ENCODE results near the gene P2RX3.
"Not testable (repeated sequence)": the region's sequence is repeated elsewhere in the genome, so short reads cannot be mapped to it uniquely, and the experiment has no call there.

Gene P2RX3

DNA sequence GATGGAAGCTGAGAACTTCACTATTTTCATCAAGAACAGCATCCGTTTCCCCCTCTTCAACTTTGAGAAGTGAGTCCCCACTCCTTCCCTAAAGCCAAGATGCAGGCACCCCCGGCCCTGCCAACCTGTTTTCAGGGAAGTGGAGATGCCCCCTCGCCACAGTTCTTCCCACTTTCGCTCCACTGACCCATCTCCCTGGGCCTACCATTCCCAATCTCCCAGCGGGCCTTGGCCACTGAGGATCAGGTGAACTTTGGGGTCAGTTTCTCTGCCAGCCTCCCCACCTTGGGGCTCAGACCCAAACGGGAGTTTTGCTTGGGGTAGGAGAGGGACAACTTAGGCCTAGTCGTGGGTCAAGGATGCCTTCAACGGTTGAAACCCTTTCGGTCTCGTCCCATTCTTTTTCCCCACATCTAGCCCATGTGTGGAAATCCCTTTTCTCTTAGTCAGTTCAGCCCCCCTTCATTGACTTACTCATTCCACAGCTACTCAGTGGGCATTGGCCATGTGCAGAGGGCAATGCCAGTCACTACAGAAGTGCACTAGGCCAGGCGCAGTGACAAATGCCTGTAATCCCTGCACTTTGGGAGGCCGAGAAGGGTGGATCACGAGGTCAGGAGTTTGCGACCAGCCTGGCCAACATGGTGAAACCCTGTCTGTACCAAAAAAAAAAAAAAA lies 10.6 kb downstream of the P2RX3 start:
- DNase-seq: no peak

DNA sequence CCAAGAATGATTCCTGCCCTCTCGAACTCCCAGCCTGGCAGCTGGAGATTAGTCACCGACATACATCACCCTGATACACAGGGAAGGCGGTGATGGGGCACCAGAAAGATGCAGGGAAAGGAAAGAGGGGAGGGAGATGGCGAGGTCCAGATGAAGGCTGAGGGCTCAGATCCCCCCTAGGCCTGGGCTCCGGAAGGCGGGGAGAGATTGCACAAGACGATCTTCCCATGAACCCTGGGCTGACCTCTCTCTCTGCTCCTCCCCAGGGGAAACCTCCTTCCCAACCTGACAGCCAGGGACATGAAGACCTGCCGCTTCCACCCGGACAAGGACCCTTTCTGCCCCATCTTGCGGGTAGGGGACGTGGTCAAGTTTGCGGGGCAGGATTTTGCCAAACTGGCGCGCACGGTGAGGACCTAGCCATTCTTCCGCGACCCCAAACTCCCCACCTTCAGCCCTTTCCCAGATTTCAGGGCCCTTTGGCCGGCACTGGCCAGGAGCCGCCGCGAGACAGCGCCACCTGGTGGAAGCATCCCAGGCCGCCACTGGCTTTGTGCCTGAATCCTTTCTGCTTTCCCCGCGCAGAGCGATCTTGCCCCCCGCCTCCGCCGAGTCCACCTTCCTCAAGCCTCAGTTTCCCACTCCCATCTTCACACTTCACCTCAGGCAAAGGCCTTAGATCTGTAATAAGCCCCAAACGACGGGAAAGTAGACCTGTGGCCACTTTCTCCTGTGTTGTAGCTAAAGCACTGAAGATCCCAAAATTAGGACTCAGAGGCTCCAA lies 11.5 kb downstream of the P2RX3 start:
- DNase-seq: peak in 41 of 56 donors; percentile 5 to 81 (median 28)

DNA sequence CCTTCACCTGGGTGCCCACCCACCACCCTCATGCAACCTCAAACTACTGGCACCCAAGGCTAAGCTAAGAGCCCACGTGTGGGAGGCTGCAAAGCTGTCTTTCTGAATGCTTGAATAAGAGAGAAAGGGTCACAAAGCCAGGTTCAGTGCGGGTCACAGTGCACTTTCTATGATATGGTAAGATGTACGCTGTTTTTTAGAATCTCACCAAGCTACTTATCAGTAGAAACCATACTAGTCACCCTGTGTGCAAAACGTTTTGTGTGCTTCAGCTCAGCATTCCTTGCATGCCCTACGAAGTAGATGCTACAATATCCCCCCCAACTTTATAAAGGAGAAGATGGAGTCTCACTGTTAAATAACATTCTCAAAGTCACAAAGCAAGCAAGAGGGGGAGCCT lies 14.9 kb downstream of the P2RX3 start:
- DNase-seq: no peak

DNA sequence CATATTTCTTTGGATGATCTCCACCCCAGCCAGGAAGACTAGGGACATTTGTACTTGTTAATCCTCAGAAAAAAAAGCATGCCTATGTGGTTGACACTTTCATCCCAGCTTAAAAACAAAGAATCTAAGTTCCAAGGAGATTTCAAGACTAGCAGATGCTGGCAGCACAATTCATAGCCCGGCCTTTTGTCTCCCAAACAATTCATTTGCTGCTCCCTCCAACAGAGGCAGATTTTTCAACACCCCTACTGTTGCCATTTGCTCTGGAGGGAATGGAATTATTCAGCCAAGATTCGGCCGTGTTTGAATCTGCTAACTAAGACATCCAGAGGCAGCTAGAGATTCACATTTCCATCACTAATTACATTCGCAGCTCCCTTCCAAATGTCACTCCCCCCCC lies 15.3 kb downstream of the P2RX3 start:
- DNase-seq: peak in 1 of 56 donors; percentile 19

DNA sequence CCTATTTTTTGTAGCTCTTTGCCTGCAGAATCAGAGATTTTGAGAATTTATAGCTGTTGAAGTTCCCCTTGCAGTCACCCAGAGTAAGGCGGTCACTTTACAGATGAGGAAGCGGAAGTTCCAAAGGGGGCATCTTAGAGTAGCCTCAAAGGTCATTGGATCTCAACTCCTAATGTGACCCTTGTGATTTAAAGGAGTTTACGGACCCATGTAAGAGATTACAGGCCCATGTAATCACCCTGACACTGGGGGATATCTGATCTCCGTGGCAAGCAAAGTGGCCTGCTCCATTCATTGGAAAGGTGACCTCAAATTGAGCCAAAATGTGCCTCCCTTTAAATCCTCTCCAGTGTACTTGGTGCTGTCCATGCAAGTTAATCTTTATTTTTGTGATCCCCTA lies 15.7 kb downstream of the P2RX3 start:
- DNase-seq: no peak

DNA sequence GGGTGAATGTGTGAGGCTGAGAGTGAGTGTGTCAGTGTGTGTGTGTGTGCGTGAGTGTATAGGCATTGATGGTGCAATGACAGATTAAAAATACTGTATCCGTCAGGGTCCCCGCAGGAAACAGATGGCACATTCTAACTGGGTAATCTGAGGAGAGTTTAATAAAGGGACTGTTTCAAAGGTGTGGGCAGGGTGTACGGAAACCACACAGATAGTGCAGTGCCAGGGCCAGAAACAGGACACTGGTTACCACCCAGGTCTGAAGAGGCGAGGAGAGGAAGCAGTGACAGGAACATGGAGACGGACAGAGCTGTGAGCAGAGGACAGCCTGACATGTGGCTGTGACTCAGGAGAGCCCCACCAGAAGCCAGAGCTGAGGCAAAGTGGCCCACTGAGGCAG lies 16.5 kb downstream of the P2RX3 start:
- DNase-seq: peak in 1 of 56 donors; percentile 2

DNA sequence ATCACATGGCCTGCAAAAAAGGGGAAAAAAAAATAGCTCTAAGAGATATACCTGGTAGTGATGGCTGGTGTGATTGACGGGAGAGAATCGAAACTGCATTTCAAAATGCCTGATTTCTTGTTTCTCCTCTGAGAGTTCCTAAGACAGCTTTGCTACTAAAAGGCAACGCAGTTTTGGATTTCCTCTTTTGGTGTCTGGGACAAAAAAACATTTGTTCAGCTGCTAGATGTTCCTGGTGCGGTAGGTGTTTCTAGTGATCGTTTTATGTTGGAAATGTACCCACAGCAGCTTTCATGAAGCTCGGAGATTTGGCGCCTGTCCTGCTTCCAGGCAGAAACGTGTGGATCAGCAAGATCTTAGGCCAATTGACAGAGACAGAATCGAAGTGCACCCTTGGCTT lies 18.1 kb downstream of the P2RX3 start:
- DNase-seq: no peak

DNA sequence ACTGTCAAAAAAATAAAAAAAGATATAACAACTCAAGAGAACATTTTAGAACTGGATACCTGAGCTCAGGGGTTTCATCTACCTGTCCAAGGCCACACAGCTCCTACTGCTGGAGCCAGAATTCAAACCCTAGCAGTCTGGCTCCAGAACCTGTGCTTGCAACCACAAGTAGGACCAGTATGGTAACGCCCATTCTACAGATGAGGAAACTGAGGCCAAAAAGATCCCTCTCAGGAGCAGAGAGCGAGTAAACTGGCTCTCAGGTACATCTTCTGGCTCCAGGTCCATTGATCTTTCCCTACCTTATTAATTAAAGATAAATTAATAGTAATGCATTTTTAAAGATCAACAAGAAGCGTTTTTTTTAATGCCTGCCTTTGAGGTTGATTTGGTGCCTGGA lies 19.2 kb downstream of the P2RX3 start:
- DNase-seq: no peak

DNA sequence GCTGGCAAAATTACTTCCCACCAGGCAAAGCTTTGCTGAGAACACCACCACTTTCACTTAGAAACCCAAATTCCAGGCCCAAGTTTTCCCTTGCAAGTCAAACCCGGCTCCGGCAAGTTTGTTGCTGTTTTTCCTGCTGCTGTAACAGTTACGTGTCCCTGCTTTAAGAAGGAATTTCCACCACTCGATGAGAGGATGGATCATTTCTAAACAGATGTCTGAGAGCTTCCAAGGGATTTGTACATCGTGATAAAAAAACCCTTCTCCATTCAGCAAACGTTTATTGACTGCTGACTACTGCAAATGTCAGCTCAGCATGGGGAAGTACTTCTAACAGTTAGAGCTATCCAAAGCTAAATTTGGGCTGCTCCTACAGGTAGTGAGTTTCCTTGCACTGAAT lies 19.7 kb downstream of the P2RX3 start:
- DNase-seq: no peak

DNA sequence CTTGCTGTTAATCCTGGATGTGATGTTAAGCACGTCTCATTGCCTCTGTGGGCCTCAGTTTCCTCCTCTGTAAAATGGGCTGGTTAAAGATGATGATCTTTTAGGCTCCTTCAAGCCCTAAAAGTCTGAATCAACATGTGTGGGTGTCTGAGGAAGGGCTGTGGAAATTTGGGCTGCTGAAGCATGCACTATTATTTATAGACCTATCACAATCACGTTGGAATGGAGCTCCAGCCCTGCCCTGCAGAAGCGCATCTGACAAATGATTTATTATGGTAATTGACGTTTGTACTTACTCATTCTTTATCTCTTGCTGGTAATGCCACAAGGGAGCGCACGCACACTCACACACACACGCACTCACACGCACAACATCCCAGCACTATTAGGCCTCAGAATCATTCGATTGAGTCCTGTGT lies 20.4 kb downstream of the P2RX3 start:
- DNase-seq: no peak

DNA sequence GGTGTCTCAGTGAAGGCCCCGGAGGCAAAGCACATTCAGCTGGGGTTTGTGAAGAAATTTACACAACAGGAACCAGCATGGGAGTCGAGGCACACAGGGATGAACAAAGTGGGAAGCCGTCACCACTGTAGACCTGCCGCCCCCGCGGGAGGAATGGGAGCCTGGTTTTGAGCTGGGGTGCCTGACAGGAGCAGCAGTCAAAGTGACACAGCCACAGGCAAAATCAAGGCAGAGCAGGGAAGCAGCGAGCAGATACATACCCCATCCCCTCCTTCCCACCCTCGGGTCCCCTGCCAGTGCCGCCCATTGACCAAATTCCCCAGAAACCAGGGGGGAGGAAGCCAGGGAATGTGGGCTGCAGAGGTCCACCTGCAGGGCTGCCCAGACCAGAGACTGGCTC lies 20.8 kb downstream of the P2RX3 start:
- no peak for DNase-seq

DNA sequence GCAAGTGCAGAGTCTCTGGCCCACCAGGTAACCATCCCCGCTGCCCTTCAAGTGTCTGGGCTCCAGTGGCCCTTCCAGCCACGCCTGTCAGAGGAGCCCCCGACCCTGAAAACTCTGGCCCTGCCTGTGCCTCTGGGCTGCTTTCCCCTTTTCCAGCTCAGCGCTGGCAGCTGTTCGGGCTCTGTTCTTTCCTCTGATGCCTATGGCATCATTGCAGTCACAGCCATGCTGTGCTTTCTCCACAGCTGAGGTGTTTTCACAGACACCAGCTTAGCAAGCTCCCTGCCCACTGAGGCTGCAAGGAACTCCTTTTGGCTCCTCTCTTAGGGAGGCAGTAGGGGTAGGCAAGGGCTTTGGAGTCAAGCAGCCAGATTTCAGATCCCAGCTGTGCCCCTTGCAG lies 21.2 kb downstream of the P2RX3 start:
- no peak for DNase-seq

DNA sequence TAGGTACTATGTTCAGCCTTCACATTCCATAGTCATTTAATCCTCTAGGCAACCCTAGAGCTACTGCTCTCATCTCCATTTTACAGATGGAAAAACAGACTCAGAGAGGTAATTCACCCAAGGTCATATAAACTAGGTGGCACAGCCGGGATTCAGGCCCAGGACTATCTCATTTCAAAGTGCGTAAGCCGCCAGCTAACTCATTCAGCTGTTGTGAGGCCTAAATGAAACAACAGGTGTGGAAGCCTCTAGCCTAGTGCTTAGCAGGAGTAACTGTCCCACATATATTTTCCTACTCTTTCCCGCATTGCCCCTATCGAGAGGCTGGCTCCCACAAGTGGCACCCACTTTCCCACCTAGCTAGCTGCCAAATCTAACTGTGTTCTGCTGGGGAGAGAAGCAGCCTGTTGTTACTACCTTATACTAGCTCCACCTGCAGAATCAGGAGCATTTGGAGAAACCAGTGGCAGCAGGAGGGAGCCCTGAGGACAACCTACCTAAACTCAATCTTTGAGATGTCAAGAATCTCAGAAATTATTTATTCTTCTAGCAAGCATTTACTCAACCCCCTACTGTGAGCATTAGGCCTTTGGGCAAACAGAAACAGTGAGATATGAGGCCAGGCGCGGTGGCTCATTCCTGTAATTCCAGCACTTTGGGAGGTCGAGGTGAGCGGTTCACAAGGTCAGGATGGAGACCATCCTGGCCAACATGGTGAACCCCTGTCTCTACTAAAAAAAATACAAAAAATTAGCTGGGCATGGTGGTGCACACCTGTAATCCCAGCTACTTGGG lies 21.9 kb downstream of the P2RX3 start:
- no peak for DNase-seq

DNA sequence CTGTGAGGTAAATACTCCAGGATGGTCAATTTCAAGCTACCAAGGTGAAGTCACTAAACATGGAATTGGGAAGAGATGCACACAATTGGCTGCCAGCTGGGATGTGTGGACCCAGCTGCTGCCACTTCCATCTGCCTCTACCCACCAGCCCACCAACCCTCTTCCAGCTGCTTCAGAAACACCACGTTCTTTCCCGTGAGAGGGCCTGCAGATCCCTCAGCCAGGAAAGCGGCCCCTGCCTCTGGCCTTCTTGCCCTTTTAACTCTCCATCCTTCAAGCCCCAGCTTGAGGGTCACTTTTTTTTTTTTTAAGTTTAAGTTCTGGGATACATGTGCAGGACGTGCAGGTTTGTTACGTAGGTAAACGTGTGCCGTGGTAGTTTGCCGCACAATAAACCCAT lies 22.8 kb downstream of the P2RX3 start:
- DNase-seq: no peak

DNA sequence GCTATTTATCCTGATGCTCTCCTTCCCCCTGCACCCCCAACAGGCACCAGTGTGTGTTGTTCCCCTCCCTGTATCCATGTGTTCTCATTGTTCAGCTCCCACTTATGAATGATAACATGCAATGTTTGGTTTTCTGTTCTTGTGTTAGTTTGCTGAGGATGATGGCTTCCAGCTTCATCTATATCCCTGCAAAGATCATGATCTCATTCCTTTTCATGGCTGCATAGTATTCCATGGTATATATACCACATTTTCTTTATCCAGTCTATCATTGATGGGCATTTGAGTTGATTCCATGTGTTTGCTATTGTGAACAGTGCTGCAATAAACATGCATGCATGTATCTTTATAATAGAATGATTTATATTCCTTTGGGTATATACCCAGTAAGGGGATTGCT lies 23.3 kb downstream of the P2RX3 start:
- DNase-seq: not testable (repeated sequence)

DNA sequence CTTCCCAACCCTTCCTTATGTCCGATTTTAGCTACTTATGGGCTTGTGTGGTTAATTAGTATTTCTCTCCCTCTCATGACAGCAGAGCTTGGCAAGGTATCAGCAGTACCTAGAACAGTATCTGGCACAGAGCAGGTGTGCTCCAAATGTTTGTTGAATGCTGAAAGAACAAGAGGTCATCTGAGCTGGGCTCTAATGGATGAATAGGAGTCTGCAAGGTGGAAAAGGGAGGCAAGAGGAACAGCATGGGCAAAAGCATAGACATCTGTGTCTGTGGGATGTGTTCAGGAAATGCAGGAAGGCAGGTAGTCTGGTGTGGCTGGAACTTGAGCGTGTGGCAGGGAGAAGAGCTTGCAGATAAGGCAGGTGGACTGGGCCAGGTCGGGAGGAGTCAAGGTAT lies 23.8 kb downstream of the P2RX3 start:
- no peak for DNase-seq

DNA sequence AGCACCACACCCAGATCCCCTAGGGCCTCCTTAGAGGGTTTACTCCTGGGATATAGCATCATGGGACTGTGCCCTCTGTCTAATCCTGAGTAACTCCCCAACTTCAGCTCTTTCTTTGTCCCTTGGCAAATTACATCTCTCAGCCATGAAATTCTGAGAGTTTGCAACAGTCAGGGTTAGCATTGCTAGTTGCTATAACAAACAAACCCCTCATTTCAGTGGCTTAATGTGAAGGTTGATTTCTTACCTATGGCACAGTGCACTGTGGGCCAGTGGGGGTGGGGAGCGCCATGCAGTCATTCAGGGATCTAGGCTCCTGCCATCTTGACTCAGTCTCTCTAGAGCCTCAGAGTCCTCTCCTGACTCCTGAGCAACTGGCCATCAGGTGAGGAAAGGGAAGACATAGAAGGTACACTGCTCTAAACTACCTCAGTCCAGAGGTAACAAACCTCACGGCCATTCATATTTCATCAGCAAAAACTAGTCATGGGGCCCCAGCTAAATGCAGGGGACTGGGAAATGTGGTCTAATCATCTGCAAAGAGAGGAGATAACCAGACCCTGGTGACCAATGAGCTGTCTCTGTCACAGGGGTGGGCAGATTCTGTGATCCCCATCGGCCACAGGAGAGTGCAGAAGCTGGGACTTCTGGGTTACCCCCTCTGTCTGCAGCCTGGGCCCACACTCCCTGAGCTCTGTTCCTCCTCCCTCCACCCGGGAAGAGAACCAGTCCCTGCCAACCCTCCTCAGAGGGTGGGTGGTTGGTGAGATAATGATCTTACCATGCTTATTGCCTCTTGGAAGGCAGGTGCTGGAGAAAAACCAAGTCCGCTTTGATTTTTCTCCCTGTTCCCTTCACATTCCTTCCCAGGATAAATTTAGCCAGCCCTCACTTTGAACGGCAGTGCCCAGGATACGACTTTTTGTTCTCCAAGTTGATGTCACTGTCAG lies 25.3 kb downstream of the P2RX3 start:
- DNase-seq: no peak

DNA sequence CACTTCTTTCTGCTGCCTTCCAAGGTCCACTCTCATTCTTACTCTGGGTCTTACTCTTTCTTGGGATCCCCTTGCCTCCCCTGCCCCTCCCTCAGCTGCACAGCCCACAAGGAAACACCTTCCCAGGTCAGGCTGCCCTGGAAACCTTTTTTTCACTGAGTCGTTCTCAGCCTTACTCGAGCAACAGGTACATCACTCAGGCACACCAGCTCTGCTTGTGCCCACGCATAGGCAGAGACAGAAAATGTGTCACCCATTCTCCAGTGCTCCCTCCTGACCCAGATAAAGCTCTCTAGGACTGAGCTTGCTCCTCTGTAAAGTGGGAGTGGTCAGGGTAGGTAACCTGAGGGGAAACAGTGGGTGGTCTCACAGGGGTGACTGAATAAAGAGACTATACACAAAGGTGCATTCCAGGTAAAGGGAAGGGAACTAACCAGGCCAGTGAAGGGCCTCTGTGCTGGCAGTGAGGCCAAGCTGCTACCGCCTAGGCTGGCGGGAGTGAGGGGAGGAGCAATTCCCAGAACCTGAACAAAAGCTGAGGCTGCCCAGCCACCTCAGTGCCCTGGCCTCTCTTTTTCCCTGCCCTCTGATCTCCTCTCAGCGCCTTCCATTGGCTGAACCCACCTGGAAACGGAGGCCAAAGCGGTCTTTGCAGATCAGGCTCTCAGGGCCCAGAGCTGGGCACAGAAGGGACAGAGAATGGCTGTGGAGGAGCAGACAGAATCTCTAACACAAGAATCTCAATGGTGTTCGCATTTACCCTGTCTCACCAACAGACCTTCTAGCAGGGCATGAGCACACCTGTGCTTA lies 26.9 kb downstream of the P2RX3 start:
- DNase-seq: no peak

DNA sequence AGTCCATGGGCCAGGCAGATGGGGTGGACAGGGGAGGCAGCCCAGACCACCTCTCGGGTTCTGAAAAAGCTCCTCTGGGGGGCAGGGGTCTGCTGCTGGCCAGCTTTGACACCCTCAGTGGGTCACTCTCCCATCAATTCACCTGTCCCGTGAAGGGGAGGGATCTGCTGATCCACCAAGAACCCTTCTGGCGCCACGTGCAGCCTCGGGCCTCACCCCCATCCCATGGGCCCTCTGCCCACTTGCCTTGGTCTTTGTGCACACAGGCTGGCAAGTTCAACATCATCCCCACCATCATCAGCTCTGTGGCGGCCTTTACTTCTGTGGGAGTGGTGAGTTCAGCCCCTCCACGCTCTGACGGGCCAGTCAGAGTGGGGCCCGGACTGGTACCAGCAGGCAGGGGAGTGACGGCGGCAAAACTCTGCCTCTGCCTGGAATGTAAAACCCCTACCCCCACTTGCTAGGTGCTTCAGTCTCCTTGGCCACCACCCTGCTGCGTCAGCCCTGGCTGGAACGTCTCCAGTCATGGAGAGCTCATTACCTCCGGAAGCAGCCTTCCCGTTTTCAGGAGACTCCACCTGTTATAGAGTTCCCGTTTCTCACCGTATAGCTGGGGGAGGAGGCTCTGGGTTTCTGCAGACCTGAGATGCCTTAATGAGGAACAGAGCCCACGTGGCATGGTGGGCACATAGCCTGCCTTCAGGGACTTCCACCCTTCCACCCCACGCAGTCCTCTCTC lies 30.1 kb downstream of the P2RX3 start:
- no peak for DNase-seq

DNA sequence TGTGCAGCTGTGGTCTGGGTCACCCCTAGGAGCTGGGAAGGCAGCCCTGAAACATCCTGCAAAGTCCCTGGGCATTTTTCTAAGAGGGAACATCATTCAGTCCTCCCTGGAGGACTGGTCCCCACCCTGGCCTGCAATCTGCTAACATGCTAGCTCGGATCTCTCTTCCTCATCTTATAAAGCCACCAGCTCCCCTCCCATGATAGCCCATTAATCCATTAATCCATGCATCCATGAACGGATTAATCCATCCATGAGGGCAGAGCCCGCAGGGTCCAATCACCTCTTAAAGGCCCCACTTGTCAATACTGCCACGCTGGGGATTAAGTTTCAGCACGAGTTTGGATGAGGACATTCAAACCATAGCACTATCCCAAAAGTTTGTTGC lies 30.7 kb downstream of the P2RX3 start:
- no peak for DNase-seq

Measured in amygdala (tissue), 56 donors.